ENCODE results near the gene PHF13. TPM values are rescaled to one million over a fixed set of nuclear protein-coding genes. Genes with fewer than 3 reads are reported as not detected.

PHF13 gene
- polyA plus RNA-seq, 1 of the 3 experiments (the other 2 are of a cell fraction) = 8.5 TPM

DNA sequence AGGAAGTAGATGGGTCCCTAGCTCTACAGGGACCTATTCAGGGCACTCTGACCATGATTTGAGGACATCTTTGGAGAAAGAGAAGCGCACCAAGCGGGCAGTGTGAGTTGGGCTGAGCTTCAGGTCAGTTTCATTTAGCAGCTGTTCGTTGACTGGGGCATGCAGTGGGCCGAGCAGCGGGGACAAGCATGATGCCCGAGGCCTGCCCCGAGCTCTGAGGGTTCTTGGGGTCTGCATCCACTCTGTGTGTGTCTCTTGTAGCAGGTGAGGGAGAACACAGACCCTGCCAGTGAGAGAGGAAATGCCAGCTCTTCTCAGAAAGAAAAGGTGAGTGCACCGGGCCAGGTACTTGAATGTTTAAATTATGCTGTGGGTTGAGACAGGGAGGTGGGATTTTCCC lies 16.5 kb downstream of the PHF13 start:
- Histone ChIP-seq H3K4me1 (ENCODE audit: control insufficient read depth in 1 of 2, insufficient read depth in 2 of 2, low read depth in 1 of 2, low read length in 1 of 2) (no peaks in the 10 kb centered on the region; a peak in 1 of 4 replicates), H3K9ac (no peak overlapping the region), H3K4me3 (ENCODE audit: low read depth in 2 of 2, low read length in 1 of 2) (no peak overlapping the region), H3K9me2 (no peaks in the 10 kb centered on the region), H3K27ac (ENCODE audit: low read depth in 2 of 2, low read length in 1 of 2) (no peak overlapping the region), H3K27me3 (ENCODE audit: insufficient read depth) (no peaks in the 10 kb centered on the region), H3F3A (replicated peaks; ENCODE audit: insufficient read depth) (peaks cover 5% of the 10 kb centered on the region), H3K4me2 (no peak overlapping the region), H2AFZ (ENCODE audit: low read depth) (no peak overlapping the region), H4K20me1 (ENCODE audit: insufficient read depth) (no peaks in the 10 kb centered on the region), H3K36me3 (replicated peaks in 1 of 2; ENCODE audit: control insufficient read depth in 1 of 2, insufficient read depth in 2 of 2, low read length in 1 of 2) (peaks cover 0 to 44% of the 10 kb centered on the region in 2 experiments), H3K79me2 (ENCODE audit: insufficient read depth) (peaks cover 36% of the 10 kb centered on the region), H3K9me3 (no peaks in the 10 kb centered on the region)
- POLR2A ChIA-PET = no interaction called here
- TF ChIP-seq EZH2phosphoT487 (IDR thresholded peaks at IDR 0.05; ENCODE audit: borderline replicate concordance, low read depth) (no peak), RXRA (IDR thresholded peaks at IDR 0.05; ENCODE audit: borderline replicate concordance, low read depth) (no peak), GABPA (IDR thresholded peaks at IDR 0.05; ENCODE audit: low read depth) (no peak), FOXM1 (IDR thresholded peaks at IDR 0.05; ENCODE audit: low read depth) (no peak), JUND (IDR thresholded peaks at IDR 0.05) (no peak), POLR2AphosphoS5 (IDR thresholded peaks at IDR 0.05; ENCODE audit: low read depth, low read length) (no peak), SIN3A (IDR thresholded peaks at IDR 0.05; ENCODE audit: borderline replicate concordance, low read depth, low read length) (no peak)
- TF ChIP-seq, protein P1, sequence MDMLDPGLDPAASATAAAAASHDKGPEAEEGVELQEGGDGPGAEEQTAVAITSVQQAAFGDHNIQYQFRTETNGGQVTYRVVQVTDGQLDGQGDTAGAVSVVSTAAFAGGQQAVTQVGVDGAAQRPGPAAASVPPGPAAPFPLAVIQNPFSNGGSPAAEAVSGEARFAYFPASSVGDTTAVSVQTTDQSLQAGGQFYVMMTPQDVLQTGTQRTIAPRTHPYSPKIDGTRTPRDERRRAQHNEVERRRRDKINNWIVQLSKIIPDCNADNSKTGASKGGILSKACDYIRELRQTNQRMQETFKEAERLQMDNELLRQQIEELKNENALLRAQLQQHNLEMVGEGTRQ (IDR thresholded peaks at IDR 0.05; ENCODE audit: borderline replicate concordance, low read depth, low read length) = no peak
- DNase-seq = no peak
- CTCF ChIA-PET = interaction anchor here (1.4 to 2.0 kb wide), 2 partner anchors 16 to 75 kb away, joined by 6 to 7 read pairs; partner anchors contain the start of genes NOL9 and TAS1R1
- 70% methylated on average over 2 of the region's 8 CpGs for WGBS (ENCODE audit: low lambda C conversion rate)

DNA sequence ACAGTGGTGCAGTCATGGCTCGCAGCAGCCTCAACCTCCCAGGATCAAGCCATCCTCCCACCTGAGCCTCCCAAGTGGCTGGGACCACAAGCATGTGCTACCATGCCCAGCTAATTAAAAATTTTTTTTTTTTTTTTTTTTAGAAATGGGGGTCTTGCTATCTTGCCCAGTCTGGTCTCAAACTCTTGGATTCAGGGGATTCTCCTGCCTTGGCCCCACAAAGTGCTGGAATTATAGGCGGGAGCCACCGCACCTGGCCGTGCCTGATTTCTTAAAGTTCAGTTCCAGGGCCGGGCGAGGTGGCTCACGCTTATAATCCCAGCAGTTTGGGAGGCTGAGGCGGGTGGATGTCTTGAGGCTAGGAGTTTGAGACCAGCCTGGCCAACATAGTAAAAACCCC lies 17.5 kb downstream of the PHF13 start:
- Histone ChIP-seq H3K27me3 (ENCODE audit: insufficient read depth) (no peaks in the 10 kb centered on the region), H3K4me1 (ENCODE audit: control insufficient read depth in 1 of 2, insufficient read depth in 2 of 2, low read depth in 1 of 2, low read length in 1 of 2) (no peaks in the 10 kb centered on the region; a peak in 1 of 4 replicates), H3K4me3 (ENCODE audit: low read depth in 2 of 2, low read length in 1 of 2) (no peak overlapping the region), H3K27ac (ENCODE audit: low read depth in 2 of 2, low read length in 1 of 2) (no peak overlapping the region), H4K20me1 (ENCODE audit: insufficient read depth) (no peaks in the 10 kb centered on the region), H3K9me3 (no peaks in the 10 kb centered on the region), H3K79me2 (ENCODE audit: insufficient read depth) (peaks cover 26% of the 10 kb centered on the region), H3K4me2 (no peak overlapping the region), H3K9me2 (no peaks in the 10 kb centered on the region), H3F3A (replicated peaks; ENCODE audit: insufficient read depth) (peaks cover 5% of the 10 kb centered on the region), H3K36me3 (replicated peaks in 1 of 2; ENCODE audit: control insufficient read depth in 1 of 2, insufficient read depth in 2 of 2, low read length in 1 of 2) (peaks cover 0 to 54% of the 10 kb centered on the region in 2 experiments), H2AFZ (ENCODE audit: low read depth) (no peak overlapping the region), H3K9ac (no peak overlapping the region)
- no peak for DNase-seq
- POLR2A ChIA-PET = no interaction called here
- 99% methylated on average over 8 of the region's 8 CpGs for WGBS (ENCODE audit: low lambda C conversion rate)
- CTCF ChIA-PET = no interaction called here
- TF ChIP-seq FOSL2 (IDR thresholded peaks at IDR 0.05; ENCODE audit: borderline replicate concordance, low read depth) = no peak

DNA sequence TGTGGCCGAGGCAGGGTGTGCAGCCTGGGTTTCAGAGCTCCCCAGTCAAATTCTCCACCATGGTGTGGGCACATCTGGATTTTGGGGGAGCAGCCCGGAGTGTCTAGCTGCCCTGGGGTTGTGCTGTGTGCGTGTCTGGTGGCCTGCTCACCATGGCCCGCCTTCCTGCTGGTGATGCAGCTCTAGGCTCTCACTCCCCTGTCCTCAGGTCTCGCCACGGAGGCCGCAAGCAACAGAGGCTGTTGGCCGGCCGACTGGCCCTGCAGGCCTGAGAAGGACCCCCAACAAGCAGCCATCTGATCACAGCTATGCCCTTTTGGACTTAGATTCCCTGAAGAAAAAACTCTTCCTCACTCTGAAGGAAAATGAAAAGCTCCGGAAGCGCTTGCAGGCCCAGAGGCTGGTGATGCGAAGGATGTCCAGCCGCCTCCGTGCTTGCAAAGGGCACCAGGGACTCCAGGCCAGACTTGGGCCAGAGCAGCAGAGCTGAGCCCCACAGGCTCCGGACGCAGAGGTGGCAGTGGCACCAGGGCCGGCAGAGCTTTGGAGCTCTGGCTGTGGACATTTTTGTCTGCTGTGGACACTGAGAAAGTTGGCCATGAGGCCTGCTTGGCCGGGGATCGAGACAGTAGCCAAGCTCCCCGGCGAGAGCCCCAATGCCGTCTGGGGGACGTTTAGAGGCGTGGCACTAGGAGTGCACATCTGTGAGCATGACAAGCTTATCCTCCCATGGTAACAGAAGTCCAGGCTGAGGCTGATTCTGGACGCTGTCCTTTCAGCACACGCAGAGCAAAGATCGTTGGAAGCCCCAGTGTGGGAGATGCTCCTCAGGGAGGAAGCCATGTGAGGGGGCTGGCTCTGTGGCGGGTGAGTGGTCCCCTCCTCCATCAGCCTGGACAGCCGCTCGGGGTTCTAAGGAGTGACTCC lies 19.3 kb downstream of the PHF13 start:
- ChIA-PET POLR2A (no interaction called here), CTCF (interaction anchor here (0.7 to 3.8 kb wide), 4 partner anchors 13 to 194 kb away, joined by 3 to 20 read pairs (median 3); partner anchors contain the start of gene NOL9)
- WGBS (ENCODE audit: low lambda C conversion rate) = 93% methylated on average over 11 of the region's 30 CpGs
- no peak overlapping the region for H2AFZ ChIP-seq (ENCODE audit: low read depth)
- H3K4me1 ChIP-seq (ENCODE audit: control insufficient read depth in 1 of 2, insufficient read depth in 2 of 2, low read depth in 1 of 2, low read length in 1 of 2) = no peaks in the 10 kb centered on the region
- peaks cover 0 to 69% of the 10 kb centered on the region in 2 experiments for H3K36me3 ChIP-seq (replicated peaks in 1 of 2; ENCODE audit: control insufficient read depth in 1 of 2, insufficient read depth in 2 of 2, low read length in 1 of 2)
- DNase-seq = no peak
- no peak overlapping the region for H3K4me2 ChIP-seq
- H3K9ac ChIP-seq = no peak overlapping the region
- H3K9me3 ChIP-seq = no peaks in the 10 kb centered on the region
- H3K27me3 ChIP-seq (ENCODE audit: insufficient read depth) = no peaks in the 10 kb centered on the region
- no peak overlapping the region for H3K4me3 ChIP-seq (ENCODE audit: low read depth in 2 of 2, low read length in 1 of 2)
- peaks cover 8% of the 10 kb centered on the region; the same call in 1 of the 2 replicates for H3K79me2 ChIP-seq (ENCODE audit: insufficient read depth)
- peaks cover 5% of the 10 kb centered on the region for H3F3A ChIP-seq (replicated peaks; ENCODE audit: insufficient read depth)
- H3K9me2 ChIP-seq = no peaks in the 10 kb centered on the region
- no peaks in the 10 kb centered on the region for H4K20me1 ChIP-seq (ENCODE audit: insufficient read depth)
- H3K27ac ChIP-seq (ENCODE audit: low read depth in 2 of 2, low read length in 1 of 2) = no peak overlapping the region
- TF ChIP-seq FOXJ3 (CRISPR knock-in tag; IDR thresholded peaks at IDR 0.05) = no peak
- TF ChIP-seq, protein P2, sequence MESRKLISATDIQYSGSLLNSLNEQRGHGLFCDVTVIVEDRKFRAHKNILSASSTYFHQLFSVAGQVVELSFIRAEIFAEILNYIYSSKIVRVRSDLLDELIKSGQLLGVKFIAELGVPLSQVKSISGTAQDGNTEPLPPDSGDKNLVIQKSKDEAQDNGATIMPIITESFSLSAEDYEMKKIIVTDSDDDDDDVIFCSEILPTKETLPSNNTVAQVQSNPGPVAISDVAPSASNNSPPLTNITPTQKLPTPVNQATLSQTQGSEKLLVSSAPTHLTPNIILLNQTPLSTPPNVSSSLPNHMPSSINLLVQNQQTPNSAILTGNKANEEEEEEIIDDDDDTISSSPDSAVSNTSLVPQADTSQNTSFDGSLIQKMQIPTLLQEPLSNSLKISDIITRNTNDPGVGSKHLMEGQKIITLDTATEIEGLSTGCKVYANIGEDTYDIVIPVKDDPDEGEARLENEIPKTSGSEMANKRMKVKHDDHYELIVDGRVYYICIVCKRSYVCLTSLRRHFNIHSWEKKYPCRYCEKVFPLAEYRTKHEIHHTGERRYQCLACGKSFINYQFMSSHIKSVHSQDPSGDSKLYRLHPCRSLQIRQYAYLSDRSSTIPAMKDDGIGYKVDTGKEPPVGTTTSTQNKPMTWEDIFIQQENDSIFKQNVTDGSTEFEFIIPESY (IDR thresholded peaks at IDR 0.05; ENCODE audit: borderline replicate concordance, low read depth) = no peak
- no peak for TF ChIP-seq GABPA (IDR thresholded peaks at IDR 0.05; ENCODE audit: low read depth)
- TF ChIP-seq, protein P1 (IDR thresholded peaks at IDR 0.05; ENCODE audit: borderline replicate concordance, low read depth, low read length) = no peak
- TF ChIP-seq EP300 (IDR thresholded peaks at IDR 0.05; ENCODE audit: borderline replicate concordance in 1 of 2, low read depth in 1 of 2, low read length in 1 of 2) = no peak
- TF ChIP-seq NFIC (IDR thresholded peaks at IDR 0.05; ENCODE audit: borderline replicate concordance) = no peak
- no peak for TF ChIP-seq ELF1 (IDR thresholded peaks at IDR 0.05)
- no peak for TF ChIP-seq GATA2 (CRISPR knock-in tag; IDR thresholded peaks at IDR 0.05)
- TF ChIP-seq, protein P3, sequence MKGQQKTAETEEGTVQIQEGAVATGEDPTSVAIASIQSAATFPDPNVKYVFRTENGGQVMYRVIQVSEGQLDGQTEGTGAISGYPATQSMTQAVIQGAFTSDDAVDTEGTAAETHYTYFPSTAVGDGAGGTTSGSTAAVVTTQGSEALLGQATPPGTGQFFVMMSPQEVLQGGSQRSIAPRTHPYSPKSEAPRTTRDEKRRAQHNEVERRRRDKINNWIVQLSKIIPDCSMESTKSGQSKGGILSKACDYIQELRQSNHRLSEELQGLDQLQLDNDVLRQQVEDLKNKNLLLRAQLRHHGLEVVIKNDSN (IDR thresholded peaks at IDR 0.05; ENCODE audit: borderline replicate concordance, low read depth) = no peak

All from SK-N-SH (cell line).